Measurements from ENCODE around the gene RNF208. TPM values are rescaled to one million over a fixed set of nuclear protein-coding genes. Genes with fewer than 3 reads are reported as not detected.

The RNF208 gene
- total and polyA plus RNA-seq, 2 donors (not counting 1 experiment from before 2014, with no cell fraction given): 1.1 to 1.4 TPM

- Histone ChIP-seq H3K27ac (ENCODE audit: low read length in 2 of 2) (no peak overlapping the region), H3K9me3 (ENCODE audit: control extremely low read depth in 1 of 3, control insufficient read depth in 2 of 3, insufficient read depth in 1 of 3, low read length in 2 of 3) (peaks cover 0 to 10% (median 0%) of the 10 kb centered on the region in 3 donors), H3K9ac (ENCODE audit: low read length) (no peak overlapping the region), H3K36me3 (replicated peaks in 1 of 2; ENCODE audit: control extremely low read depth in 1 of 2, control insufficient read depth in 1 of 2, extremely low read depth in 1 of 2, insufficient read depth in 2 of 2, low read length in 1 of 2) (peaks cover 0 to 5% of the 10 kb centered on the region in 2 experiments), H3K27me3 (replicated peaks in 1 of 4; ENCODE audit: control extremely low read depth in 1 of 4, control insufficient read depth in 3 of 4, insufficient read depth in 4 of 4, low read length in 3 of 4) (peaks cover 0 to 43% (median 16%) of the 10 kb centered on the region in 4 experiments), H2AFZ (ENCODE audit: insufficient read depth, low read depth, low read length, poor library complexity, severe bottlenecking) (no peak overlapping the region), H3K4me1 (ENCODE audit: control insufficient read depth in 2 of 2, insufficient read depth in 2 of 2, low read length in 2 of 2) (peaks cover 11 to 30% of the 10 kb centered on the region in 2 donors), H3K4me2 (replicated peaks; ENCODE audit: low read depth, low read length, poor library complexity, severe bottlenecking) (no peak overlapping the region), H3K4me3 (ENCODE audit: control extremely low read depth in 1 of 5, extremely low read depth in 1 of 5, insufficient read depth in 1 of 5, low read depth in 2 of 5, low read length in 4 of 5) (no peak overlapping the region), H4K20me1 (ENCODE audit: control insufficient read depth, insufficient read depth, low read length, poor library complexity, severe bottlenecking) (no peaks in the 10 kb centered on the region), H3K79me2 (ENCODE audit: control insufficient read depth, insufficient read depth, low read length) (no peaks in the 10 kb centered on the region)
- intact Hi-C loops (cut with micrococcal nuclease): no loop called here
- ATAC-seq (ENCODE audit: low read depth): no peak
- DNase-seq: no peak
- 19% methylated on average over 20 of the region's 21 CpGs for WGBS (ENCODE audit: insufficient coverage)
- Mint-ChIP-seq H3K4me1 (peaks cover 9% of the 10 kb centered on the region), H3K9me3 (ENCODE audit: insufficient read depth) (no peaks in the 10 kb centered on the region), H3K27ac (no peak overlapping the region), H3K4me3 (no peak overlapping the region), H3K27me3 (peaks cover 3% of the 10 kb centered on the region)
- ChIA-PET POLR2A (interaction anchor here (0.7 kb wide), 1 partner anchor 146 kb away, joined by 4 read pairs; no protein-coding TSS in a partner anchor), CTCF (interaction anchor here (1.1 kb wide), 1 partner anchor 63 kb away, joined by 3 read pairs; no protein-coding TSS in a partner anchor)
- TF ChIP-seq EZH2 (IDR thresholded peaks at IDR 0.05; ENCODE audit: borderline replicate concordance, insufficient read depth, low read depth, low read length, poor library complexity, severe bottlenecking) (no peak), CTCF (IDR thresholded peaks at IDR 0.05) (no peak)
These were observed 48.9 kb downstream of the RNF208 start for GRCh38 chr9:137172901-137173795.

All from B cell (primary cell).